ENCODE results near the gene PPARD.
A peak's percentile ranks its signal among the peaks of the same experiment; 100 is the strongest.

The PPARD gene

GRCh38 chr6:35342258-35343091 lies at the start of gene PPARD:
TSS of gene PPARD (plus strand) at chr6:35342558. CDS start at chr6:35411088, 68,530 bp downstream.
- peak; percentile 84 for TF ChIP-seq EGR1 (IDR thresholded peaks at IDR 0.05)
- no peak; the same call in 1 of the 2 replicates for TF ChIP-seq ZBTB7A (IDR thresholded peaks at IDR 0.05; ENCODE audit: low read depth)
- TF ChIP-seq USF1 (IDR thresholded peaks at IDR 0.05), result peak; percentile 26; the same call in 1 of the 2 replicates
- TF ChIP-seq REST (IDR thresholded peaks at IDR 0.05; ENCODE audit: low read depth), result no peak
- peak; percentile 67 for TF ChIP-seq TAF1 (IDR thresholded peaks at IDR 0.05; ENCODE audit: low read depth)
- TF ChIP-seq YY1 (IDR thresholded peaks at IDR 0.05; ENCODE audit: low read depth), result 0 out of 2 replicates have a peak, but pooled peaks have one; percentile 52
- peak; percentile 69 for TF ChIP-seq CREB1 (IDR thresholded peaks at IDR 0.05; ENCODE audit: low read depth)
- peak; percentile 54; the same call in 1 of the 2 replicates for TF ChIP-seq FOXM1 (IDR thresholded peaks at IDR 0.05; ENCODE audit: borderline replicate concordance, low read depth)
- TF ChIP-seq NFIC (IDR thresholded peaks at IDR 0.05), result peak; percentile 55; the same call in 1 of the 2 replicates
- TF ChIP-seq TEAD4 (IDR thresholded peaks at IDR 0.05), result peak; percentile 70
- no peak for TF ChIP-seq EP300 (IDR thresholded peaks at IDR 0.05; ENCODE audit: borderline replicate concordance)
- TF ChIP-seq MAX (IDR thresholded peaks at IDR 0.05), result peak; percentile 76
- TF ChIP-seq TCF12 (IDR thresholded peaks at IDR 0.05; ENCODE audit: low read depth), result peak; percentile 74
- TF ChIP-seq RAD21 (IDR thresholded peaks at IDR 0.05; ENCODE audit: low read depth), result peak; percentile 99
- peak; percentile 31; the same call in 1 of the 2 replicates for TF ChIP-seq CEBPB (IDR thresholded peaks at IDR 0.05)

GRCh38 chr6:35293681-35294080 lies 48.7 kb upstream of the PPARD start:
- no peak for TF ChIP-seq YY1 (IDR thresholded peaks at IDR 0.05; ENCODE audit: low read depth)
- TF ChIP-seq REST (IDR thresholded peaks at IDR 0.05; ENCODE audit: low read depth), result peak; percentile 42; the same call in 1 of the 2 replicates
- no peak for TF ChIP-seq CREB1 (IDR thresholded peaks at IDR 0.05; ENCODE audit: low read depth)

- TF ChIP-seq RAD21 (IDR thresholded peaks at IDR 0.05; ENCODE audit: low read depth) (peak; percentile 78), TAF1 (IDR thresholded peaks at IDR 0.05; ENCODE audit: low read depth) (no peak), EP300 (IDR thresholded peaks at IDR 0.05; ENCODE audit: borderline replicate concordance) (no peak)
These were observed 47.9 kb upstream of the PPARD start for GRCh38 chr6:35294308-35294945.

GRCh38 chr6:35295036-35295435 lies 47.3 kb upstream of the PPARD start:
- TF ChIP-seq TAF1 (IDR thresholded peaks at IDR 0.05; ENCODE audit: low read depth) (no peak), RAD21 (IDR thresholded peaks at IDR 0.05; ENCODE audit: low read depth) (no peak), CEBPB (IDR thresholded peaks at IDR 0.05) (no peak), USF1 (IDR thresholded peaks at IDR 0.05) (no peak), EP300 (IDR thresholded peaks at IDR 0.05; ENCODE audit: borderline replicate concordance) (no peak), YY1 (IDR thresholded peaks at IDR 0.05; ENCODE audit: low read depth) (no peak), NFIC (IDR thresholded peaks at IDR 0.05) (no peak), TEAD4 (IDR thresholded peaks at IDR 0.05) (no peak)

- no peak for TF ChIP-seq REST (IDR thresholded peaks at IDR 0.05; ENCODE audit: low read depth)
- TF ChIP-seq ZBTB7A (IDR thresholded peaks at IDR 0.05; ENCODE audit: low read depth), result no peak
- TF ChIP-seq FOXM1 (IDR thresholded peaks at IDR 0.05; ENCODE audit: borderline replicate concordance, low read depth), result no peak
- no peak for TF ChIP-seq EGR1 (IDR thresholded peaks at IDR 0.05)
- TF ChIP-seq EP300 (IDR thresholded peaks at IDR 0.05; ENCODE audit: borderline replicate concordance), result no peak
- no peak for TF ChIP-seq TCF12 (IDR thresholded peaks at IDR 0.05; ENCODE audit: low read depth)
- no peak for TF ChIP-seq TEAD4 (IDR thresholded peaks at IDR 0.05)
- no peak for TF ChIP-seq NFIC (IDR thresholded peaks at IDR 0.05)
- TF ChIP-seq RAD21 (IDR thresholded peaks at IDR 0.05; ENCODE audit: low read depth), result no peak
These were observed 46.6 kb upstream of the PPARD start for GRCh38 chr6:35295521-35296315.
